GM12878 (cell line): ENCODE data around the gene PRIM1. TPM values are rescaled to one million over a fixed set of nuclear protein-coding genes. Genes with fewer than 3 reads are reported as not detected.

ENCODE experiments used
- ATAC-seq: fragments of 200-7000 bp; cut with Tn5 transposase; 3 replicates; pipeline ENCODE4 v1.9.1; 2020; ENCODE audit warnings: mild to moderate bottlenecking, moderate library complexity
- BruUV-seq: library from RNA; stranded (reverse); fragments of 400-500 nt; replicated peaks from 2 replicates; lab custom pipeline; 2021; lab: Mats Ljungman, UMichigan
- CTCF ChIA-PET: fragments of 300-600 bp; sonication (Branson Sonifier 250); formaldehyde crosslinking; extraction: SDS; loops from one replicate; lab custom pipeline; 2021; ENCODE audit warnings: inconsistent platforms; lab: Yijun Ruan, JAX
- POLR2A ChIA-PET: fragments of 350-600 bp; formaldehyde crosslinking; extraction: SDS; loops from one replicate; lab custom pipeline; 2021; ENCODE audit warnings: inconsistent platforms; lab: Charles Lee
- RAD21 ChIA-PET: fragments of 300-600 bp; sonication (Branson Sonifier 250); formaldehyde crosslinking; loops from one replicate; lab custom pipeline; 2023; ENCODE audit warnings: antibody characterized with exemption; ENCODE audit not compliant: unreplicated experiment; lab: Charles Lee
- SMC1A ChIA-PET: fragments of 300-600 bp; sonication (Branson Sonifier 250); formaldehyde crosslinking; loops from one replicate; lab custom pipeline; 2023; ENCODE audit not compliant: unreplicated experiment, uncharacterized antibody; lab: Charles Lee
- DNase-seq: peaks from one replicate; pipeline ENCODE4 v3.0.0-alpha.2; 2011; ENCODE audit warnings: low read depth, low spot score
- FAIRE-seq: peaks from 3 replicates; lab custom pipeline; 2011; peaks lifted over from hg19 to GRCh38; lab: Jason Lieb, UNC
- H2AFZ ChIP-seq: 2 replicates; pipeline ENCODE4 v1.6.0; 2011; ENCODE audit warnings: low read depth, low read length, control low read depth; ENCODE audit not compliant: control insufficient read depth
- H3K27ac ChIP-seq: 2 replicates; pipeline ENCODE4 v1.5.1; 2011; ENCODE audit warnings: control low read depth; ENCODE audit not compliant: control insufficient read depth, insufficient read depth
- H3K27me3 ChIP-seq, 2 experiments: replicated peaks in 1 of 2; 2 replicates each; pipeline versions ENCODE4 v1.6.0 to v1.6.1; 2011; ENCODE audit warnings: low read length in 1 of 2; ENCODE audit not compliant: control insufficient read depth in 2 of 2, insufficient read depth in 2 of 2
- H3K36me3 ChIP-seq, 2 experiments: 2 replicates each; pipeline ENCODE4 v1.5.1; 2011; ENCODE audit warnings: low read length in 1 of 2; ENCODE audit not compliant: control insufficient read depth in 2 of 2, insufficient read depth in 2 of 2
- H3K4me1 ChIP-seq: 2 replicates; pipeline ENCODE4 v1.6.1; 2011; ENCODE audit warnings: mild to moderate bottlenecking, low read length, moderate library complexity, mixed read lengths; ENCODE audit not compliant: control insufficient read depth, insufficient read depth
- H3K4me2 ChIP-seq: 2 replicates; pipeline ENCODE4 v1.6.0; 2011; ENCODE audit warnings: control low read depth; ENCODE audit not compliant: control insufficient read depth, insufficient read depth
- H3K4me3 ChIP-seq: fragments of 200-600 bp; sonication (generic); 2 replicates; pipeline ENCODE4 v1.5.1; 2016
- H3K79me2 ChIP-seq: 2 replicates; pipeline ENCODE4 v1.6.0; 2011; ENCODE audit warnings: low read length; ENCODE audit not compliant: control insufficient read depth, insufficient read depth
- H3K9ac ChIP-seq: 2 replicates; pipeline ENCODE4 v1.8.0; 2011; ENCODE audit warnings: low read length, control low read depth, mixed read lengths; ENCODE audit not compliant: control insufficient read depth, insufficient read depth
- H3K9me3 ChIP-seq: replicated peaks from 3 replicates; pipeline ENCODE4 v1.5.1; 2011; ENCODE audit warnings: mild to moderate bottlenecking, low read length; ENCODE audit not compliant: control insufficient read depth, insufficient read depth
- H4K20me1 ChIP-seq: 2 replicates; pipeline ENCODE4 v1.6.0; 2011; ENCODE audit not compliant: control insufficient read depth, insufficient read depth
- CBX5 ChIP-seq: sonication (generic); IDR thresholded peaks from 2 replicates; pipeline ENCODE4 v1.6.1; 2016; ENCODE audit warnings: low read depth, moderate library complexity, mild to moderate bottlenecking, inconsistent platforms
- EP300 ChIP-seq, 2 experiments: fragments of 150-350 bp in 1 of 2; IDR thresholded peaks; 2 replicates each; pipeline ENCODE4 v1.6.1; 2011 to 2012; ENCODE audit warnings: low read depth in 2 of 2, low read length in 2 of 2, borderline replicate concordance in 1 of 2, improper control_type of control experiment in 1 of 2, inconsistent platforms in 1 of 2; ENCODE audit not compliant: control insufficient read depth in 1 of 2
- NR2C2 ChIP-seq: IDR thresholded peaks from 2 replicates; pipeline ENCODE4 v1.6.1; 2011; ENCODE audit warnings: borderline replicate concordance, low read depth; ENCODE audit not compliant: control insufficient read depth, insufficient read length
- SREBF2 ChIP-seq: IDR thresholded peaks from 2 replicates; pipeline ENCODE4 v1.6.1; 2012; ENCODE audit warnings: mild to moderate bottlenecking, low read length
- SRF ChIP-seq, 2 experiments: IDR thresholded peaks; 2 replicates each; pipeline ENCODE4 v1.6.1; 2011; ENCODE audit warnings: low read depth in 2 of 2, low read length in 2 of 2, mild to moderate bottlenecking in 1 of 2, moderate library complexity in 1 of 2
- whole genome bisulfite sequencing: methylation state at CpG from one replicate; pipeline ENCODE4 v1.1.6; 2016; ENCODE audit warnings: low lambda C conversion rate; ENCODE audit not compliant: insufficient replicate concordance, insufficient coverage; ENCODE audit errors: missing lambda C conversion rate; 5-methylcytosine and 5-hydroxymethylcytosine counted together
- in situ Hi-C: fragments of 300-500 bp; cut with MboI; formaldehyde crosslinking; loops from 9 replicates; pipeline ENCODE4 v1.14.3; 2018; ENCODE audit warnings: mixed read lengths
- intact Hi-C: fragments of 100-400 bp; cut with micrococcal nuclease; formaldehyde crosslinking; loops from one replicate; pipeline ENCODE4 v1.14.2; 2022; ENCODE audit not compliant: unreplicated experiment
- polyA plus RNA-seq, 11 experiments: library from polyadenylated mRNA; depleted of rRNA in 4 of 11; unstranded in 6 of 11; stranded (reverse) in 5 of 11; fragments of >200 nt; fragmentation: Nextera tagmentation in 4 of 11; fragmentation: Illumina TruSeq in 1 of 11; extraction: Ambion mirVana in 4 of 11; extraction: Trizol in 1 of 11; gene quantifications; 1 replicate in 1 of 11; 2 replicates in 10 of 11; pipeline versions ENCODE4 v1.2.1 to v1.2.3, GENCODE V29; 2011 to 2016; ENCODE audit warnings: inconsistent platforms in 2 of 11, missing spikeins in 2 of 11, low read depth in 1 of 11
- total RNA-seq, 4 experiments: library from RNA; depleted of rRNA in 3 of 4; stranded (reverse); fragments of >200 nt in 3 of 4; fragmentation: Illumina TruSeq in 1 of 4; extraction: Trizol in 1 of 4; gene quantifications; 2 replicates each; pipeline versions ENCODE4 v1.2.1 to v1.2.3, GENCODE V29; 2013 to 2021
- TF ChIP-seq, protein P1 (sequence below): IDR thresholded peaks from 2 replicates; pipeline ENCODE4 v1.6.1; 2012; ENCODE audit warnings: mild to moderate bottlenecking, low read depth, low read length

The PRIM1 gene
- total and polyA plus RNA-seq, 10 of the 15 experiments (the other 5 are each of a cell fraction or from before 2014, with no cell fraction given) = 27.1 to 70.6 (median 55.7) TPM

DNA sequence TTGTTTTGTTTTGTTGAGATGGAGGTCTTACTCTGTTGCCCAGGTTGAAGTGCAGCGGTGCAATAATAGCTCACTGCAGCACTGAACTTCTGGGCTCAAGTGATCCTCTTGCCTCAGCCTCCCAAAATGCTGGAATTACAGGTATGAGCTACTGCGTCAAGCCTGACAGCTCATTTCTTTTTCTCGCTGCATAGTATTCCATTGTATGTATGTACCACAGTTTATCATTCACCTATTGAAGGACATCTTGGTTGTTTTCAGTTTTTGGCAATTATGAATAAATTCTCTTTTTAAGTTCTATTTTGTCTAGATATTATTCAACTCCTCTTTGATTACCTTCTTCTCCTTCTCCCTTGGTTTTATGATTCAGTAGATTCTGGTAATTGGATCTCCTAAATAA, 24.5 kb upstream of the PRIM1 start:
- ChIA-PET POLR2A (no interaction called here), CTCF (interaction anchor here (0.6 to 2.0 kb wide), 4 partner anchors 14 to 284 kb away, joined by 3 to 8 read pairs (median 4); partner anchors contain the start of gene HSD17B6), SMC1A (interaction anchor here (0.8 to 0.9 kb wide), 2 partner anchors 11 to 19 kb away, joined by 3 read pairs; no protein-coding TSS in a partner anchor)
- Histone ChIP-seq H3K36me3 (no peaks in the 10 kb centered on the region), H3K79me2 (no peaks in the 10 kb centered on the region), H3K4me1 (no peaks in the 10 kb centered on the region), H3K9ac (no peak overlapping the region), H3K27me3 (no peaks in the 10 kb centered on the region)
- no peak for DNase-seq
- intact Hi-C loops = no loop called here
- TF ChIP-seq SRF (IDR thresholded peaks at IDR 0.05; ENCODE audit: low read depth in 2 of 2, low read length in 2 of 2) (no peak), CBX5 (no peak), SREBF2 (no peak), NR2C2 (no peak), EP300 (IDR thresholded peaks at IDR 0.05; ENCODE audit: borderline replicate concordance in 1 of 2, control insufficient read depth in 1 of 2, low read depth in 2 of 2, low read length in 2 of 2) (no peak)
- TF ChIP-seq, protein P1, sequence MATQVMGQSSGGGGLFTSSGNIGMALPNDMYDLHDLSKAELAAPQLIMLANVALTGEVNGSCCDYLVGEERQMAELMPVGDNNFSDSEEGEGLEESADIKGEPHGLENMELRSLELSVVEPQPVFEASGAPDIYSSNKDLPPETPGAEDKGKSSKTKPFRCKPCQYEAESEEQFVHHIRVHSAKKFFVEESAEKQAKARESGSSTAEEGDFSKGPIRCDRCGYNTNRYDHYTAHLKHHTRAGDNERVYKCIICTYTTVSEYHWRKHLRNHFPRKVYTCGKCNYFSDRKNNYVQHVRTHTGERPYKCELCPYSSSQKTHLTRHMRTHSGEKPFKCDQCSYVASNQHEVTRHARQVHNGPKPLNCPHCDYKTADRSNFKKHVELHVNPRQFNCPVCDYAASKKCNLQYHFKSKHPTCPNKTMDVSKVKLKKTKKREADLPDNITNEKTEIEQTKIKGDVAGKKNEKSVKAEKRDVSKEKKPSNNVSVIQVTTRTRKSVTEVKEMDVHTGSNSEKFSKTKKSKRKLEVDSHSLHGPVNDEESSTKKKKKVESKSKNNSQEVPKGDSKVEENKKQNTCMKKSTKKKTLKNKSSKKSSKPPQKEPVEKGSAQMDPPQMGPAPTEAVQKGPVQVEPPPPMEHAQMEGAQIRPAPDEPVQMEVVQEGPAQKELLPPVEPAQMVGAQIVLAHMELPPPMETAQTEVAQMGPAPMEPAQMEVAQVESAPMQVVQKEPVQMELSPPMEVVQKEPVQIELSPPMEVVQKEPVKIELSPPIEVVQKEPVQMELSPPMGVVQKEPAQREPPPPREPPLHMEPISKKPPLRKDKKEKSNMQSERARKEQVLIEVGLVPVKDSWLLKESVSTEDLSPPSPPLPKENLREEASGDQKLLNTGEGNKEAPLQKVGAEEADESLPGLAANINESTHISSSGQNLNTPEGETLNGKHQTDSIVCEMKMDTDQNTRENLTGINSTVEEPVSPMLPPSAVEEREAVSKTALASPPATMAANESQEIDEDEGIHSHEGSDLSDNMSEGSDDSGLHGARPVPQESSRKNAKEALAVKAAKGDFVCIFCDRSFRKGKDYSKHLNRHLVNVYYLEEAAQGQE = no peak
- TF ChIP-seq, all 136 proteins: peak for 0
- BruUV-seq = no TSS peak
- RAD21 ChIA-PET = no interaction called here
- Histone ChIP-seq H4K20me1 (no peaks in the 10 kb centered on the region), H3K4me2 (no peak overlapping the region), H2AFZ (no peak overlapping the region), H3K9me3 (no peaks in the 10 kb centered on the region), H3K4me3 (no peak overlapping the region), H3K27ac (no peak overlapping the region)
- in situ Hi-C loops = no loop called here
- 100% methylated on average over 3 of the region's 3 CpGs for WGBS
- FAIRE-seq (no peak), ATAC-seq (no peak)
